Measurements from ENCODE around the gene ALKBH5.

ALKBH5 gene

GRCh38 chr17:18183334-18184142 is at the start of gene ALKBH5:
Gene ALKBH5 (plus strand): TSS chr17:18183828. CDS start chr17:18184244, 416 bp downstream.
- H3K36me3 ChIP-seq (ENCODE audit: control insufficient read depth, insufficient read depth, low read length), result no peaks in the 10 kb centered on the region; the same call in none of the 2 replicates
- peak within 1 kb of the TSS; percentile 74 for H3K4me3 ChIP-seq (replicated peaks; ENCODE audit: low read depth, low read length)
- TF ChIP-seq CTCF (IDR thresholded peaks at IDR 0.05; ENCODE audit: insufficient read depth, low read length, poor library complexity, severe bottlenecking), result peak; percentile 56

GRCh38 chr17:18136357-18136756 is 47.3 kb upstream of the ALKBH5 start:
- no peak for DNase-seq (ENCODE audit: extremely low read depth, insufficient read length)
- no peaks in the 10 kb centered on the region; the same call in 1 of the 2 replicates for H3K27me3 ChIP-seq (replicated peaks; ENCODE audit: control insufficient read depth, insufficient read depth, low read length)
- no peak overlapping the region for H3K4me3 ChIP-seq (replicated peaks; ENCODE audit: low read depth, low read length)
- H3K36me3 ChIP-seq (ENCODE audit: control insufficient read depth, insufficient read depth, low read length), result no peaks in the 10 kb centered on the region
- TF ChIP-seq CTCF (IDR thresholded peaks at IDR 0.05; ENCODE audit: insufficient read depth, low read length, poor library complexity, severe bottlenecking), result no peak

More at GRCh38 chr17:18183334-18184142, at the start of gene ALKBH5:
- peak; percentile 98 for DNase-seq (ENCODE audit: extremely low read depth, insufficient read length)
- H3K27me3 ChIP-seq (replicated peaks; ENCODE audit: control insufficient read depth, insufficient read depth, low read length), result no peaks in the 10 kb centered on the region

- H3K36me3 ChIP-seq (ENCODE audit: control insufficient read depth, insufficient read depth, low read length), result no peaks in the 10 kb centered on the region
- no peak overlapping the region for H3K4me3 ChIP-seq (replicated peaks; ENCODE audit: low read depth, low read length)
- no peaks in the 10 kb centered on the region; the same call in 1 of the 2 replicates for H3K27me3 ChIP-seq (replicated peaks; ENCODE audit: control insufficient read depth, insufficient read depth, low read length)
- TF ChIP-seq CTCF (IDR thresholded peaks at IDR 0.05; ENCODE audit: insufficient read depth, low read length, poor library complexity, severe bottlenecking), result no peak
- no peak for DNase-seq (ENCODE audit: extremely low read depth, insufficient read length)
Observed at GRCh38 chr17:18138065-18138749, 45.4 kb upstream of the ALKBH5 start.

- Histone ChIP-seq H3K27me3 (replicated peaks; ENCODE audit: control insufficient read depth, insufficient read depth, low read length) (no peaks in the 10 kb centered on the region; the same call in 1 of the 2 replicates), H3K36me3 (ENCODE audit: control insufficient read depth, insufficient read depth, low read length) (no peaks in the 10 kb centered on the region), H3K4me3 (replicated peaks; ENCODE audit: low read depth, low read length) (no peak overlapping the region)
- TF ChIP-seq CTCF (IDR thresholded peaks at IDR 0.05; ENCODE audit: insufficient read depth, low read length, poor library complexity, severe bottlenecking), result no peak
- no peak for DNase-seq (ENCODE audit: extremely low read depth, insufficient read length)
Observed at GRCh38 chr17:18139092-18139491, 44.5 kb upstream of the ALKBH5 start.

- Histone ChIP-seq H3K27me3 (replicated peaks; ENCODE audit: control insufficient read depth, insufficient read depth, low read length) (no peaks in the 10 kb centered on the region; the same call in 1 of the 2 replicates), H3K36me3 (ENCODE audit: control insufficient read depth, insufficient read depth, low read length) (no peaks in the 10 kb centered on the region), H3K4me3 (replicated peaks; ENCODE audit: low read depth, low read length) (no peak overlapping the region)
- TF ChIP-seq CTCF (IDR thresholded peaks at IDR 0.05; ENCODE audit: insufficient read depth, low read length, poor library complexity, severe bottlenecking), result no peak
- DNase-seq (ENCODE audit: extremely low read depth, insufficient read length), result no peak
Observed at GRCh38 chr17:18139498-18139897, 44.1 kb upstream of the ALKBH5 start.
